AML-193 (cell line): ENCODE results near the gene LRRC7.

Source experiments
- DNase-seq, 2 experiments: peaks; one replicate each; lab custom pipeline; 2025; lab: John Stamatoyannopoulos, UW

LRRC7 gene

GRCh38 chr1:69976896-69977295, 409.2 kb downstream of the LRRC7 start:
- DNase-seq, result no peak

DNA sequence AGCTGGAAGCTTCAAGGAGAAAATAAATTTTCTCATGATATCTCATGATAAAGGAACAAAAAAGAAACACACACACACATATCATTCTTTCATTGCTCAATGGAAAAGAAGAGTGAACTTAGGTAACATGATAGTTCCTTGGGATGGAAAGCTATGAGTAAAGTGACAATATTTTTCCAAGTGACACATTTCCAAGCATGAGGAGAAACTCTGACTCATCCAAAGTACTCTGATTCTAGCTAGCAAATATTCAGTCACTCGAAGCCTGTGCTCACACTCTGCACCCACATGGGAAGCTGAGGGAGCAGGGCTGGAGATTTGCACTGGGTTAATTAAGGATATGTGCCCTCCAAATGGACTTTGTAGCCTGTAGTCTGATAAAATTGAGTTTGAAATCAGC, 415.3 kb downstream of the LRRC7 start:
- no peak for DNase-seq

DNA sequence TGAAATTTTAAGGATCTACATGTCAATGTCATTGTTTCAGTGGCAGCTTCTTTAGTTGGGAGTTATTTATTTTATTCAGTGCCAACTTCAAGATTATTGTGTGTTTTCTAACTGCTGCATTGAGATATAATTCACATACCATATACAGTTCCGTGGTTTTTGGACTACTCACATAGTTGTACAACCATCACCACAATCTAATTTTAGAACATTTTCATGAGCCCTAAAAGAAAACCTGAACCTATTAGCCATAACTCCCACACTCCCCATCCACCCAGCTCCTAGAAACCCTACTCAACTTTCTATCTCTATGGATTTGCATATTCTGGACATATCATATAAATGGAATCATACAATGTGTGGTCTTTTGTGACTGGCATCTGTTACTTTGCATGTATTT, 417.7 kb downstream of the LRRC7 start:
- no peak for DNase-seq

GRCh38 chr1:69985901-69986439, 418.2 kb downstream of the LRRC7 start:
- DNase-seq, result peak in 1 of 2 experiments; percentile 6

- DNase-seq, result peak; percentile 37 to 54
Measured at GRCh38 chr1:69987881-69988280, 420.2 kb downstream of the LRRC7 start.

DNA sequence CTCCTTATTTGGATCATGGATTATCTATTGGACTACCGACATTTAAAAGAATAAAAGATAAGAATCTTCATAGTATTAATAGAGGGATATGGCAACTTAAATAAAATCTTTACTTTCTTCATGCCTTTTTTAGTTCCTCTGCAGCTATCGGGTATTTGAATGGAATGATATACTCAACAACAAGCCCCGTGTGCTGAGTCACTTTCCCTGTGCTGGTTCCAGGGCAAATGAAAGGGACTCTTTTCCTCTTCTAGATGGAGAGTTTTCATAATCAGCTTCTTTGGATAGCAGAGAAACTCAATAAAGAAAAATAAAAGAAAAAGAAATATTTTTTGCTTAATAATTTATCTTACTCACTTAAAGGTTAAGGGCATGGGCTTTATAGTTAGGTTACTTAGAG, 423.9 kb downstream of the LRRC7 start:
- no peak for DNase-seq

DNA sequence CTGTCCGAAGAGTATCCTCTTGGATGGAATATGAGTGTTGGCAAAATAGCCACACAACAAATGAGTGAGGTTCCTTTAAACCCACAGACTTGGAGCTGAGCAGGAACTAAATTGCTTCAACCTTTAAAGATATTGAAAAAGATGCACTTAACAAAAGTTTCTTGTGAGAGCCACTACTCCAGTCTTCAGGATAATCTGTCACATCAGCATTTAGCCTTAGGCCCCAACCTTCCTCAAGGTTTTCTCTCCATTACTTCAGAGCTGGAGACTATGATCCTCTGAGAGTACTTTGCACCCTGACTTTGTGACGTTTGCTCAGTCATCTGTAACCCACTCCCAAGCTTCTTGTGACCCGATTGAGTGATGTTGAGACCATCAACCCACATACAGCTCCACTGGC, 424.9 kb downstream of the LRRC7 start:
- DNase-seq, result no peak

- no peak for DNase-seq
Measured at GRCh38 chr1:69993810-69994209, 426.1 kb downstream of the LRRC7 start.

GRCh38 chr1:69994241-69994640, 426.5 kb downstream of the LRRC7 start:
- DNase-seq, result no peak

GRCh38 chr1:69998847-69999246, 431.1 kb downstream of the LRRC7 start:
- no peak for DNase-seq

- DNase-seq, result peak; percentile 77 to 89
Measured at GRCh38 chr1:70003211-70003908, 435.6 kb downstream of the LRRC7 start.

DNA sequence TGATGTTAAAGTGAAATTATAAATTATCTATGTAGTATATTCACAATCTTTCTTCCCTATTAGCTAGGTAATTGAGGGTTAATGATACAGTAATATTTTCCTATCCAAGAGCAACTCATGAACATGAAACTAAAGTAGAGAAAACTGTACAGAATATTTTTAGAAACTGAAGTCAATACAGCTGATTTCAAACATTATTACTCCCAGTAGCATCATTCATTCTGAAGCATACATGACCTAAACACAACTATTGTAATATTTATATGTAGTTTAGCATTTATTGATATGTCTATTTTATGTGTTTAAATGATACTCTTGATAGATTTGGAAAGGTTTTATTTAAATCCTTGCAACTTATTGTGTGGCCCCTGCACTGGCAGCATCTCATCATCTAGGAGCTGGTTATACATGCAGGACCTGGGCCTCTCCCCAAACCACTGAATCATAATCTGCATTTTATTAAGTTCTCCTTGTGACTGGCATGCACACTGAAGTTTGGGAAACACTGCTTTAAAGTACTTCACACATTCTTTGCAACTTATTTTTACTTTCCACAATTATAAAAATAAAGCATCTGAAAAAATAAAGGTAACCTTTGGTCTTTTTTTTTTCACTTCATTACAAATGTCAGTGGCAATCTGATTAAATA, 437.8 kb downstream of the LRRC7 start:
- no peak for DNase-seq

GRCh38 chr1:70008660-70009059, 440.9 kb downstream of the LRRC7 start:
- no peak for DNase-seq

DNA sequence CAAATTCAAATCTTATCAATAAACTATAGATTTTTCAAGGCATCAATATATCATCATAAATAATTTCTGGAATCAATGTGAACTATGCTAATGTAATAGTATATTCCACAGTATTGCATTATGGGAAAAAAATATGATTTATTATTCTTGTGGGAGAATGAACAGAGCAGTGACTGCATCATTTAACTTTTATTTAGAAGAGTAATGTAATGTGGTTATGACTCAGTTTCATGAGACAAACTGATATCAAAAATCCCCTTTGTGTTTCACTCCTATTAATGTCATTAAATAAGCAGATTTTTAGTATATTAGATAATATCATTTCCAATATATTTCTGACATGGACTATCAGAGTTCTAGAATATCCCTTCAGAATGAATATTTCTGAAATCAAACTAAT, 450.0 kb downstream of the LRRC7 start:
- DNase-seq, result no peak

- no peak for DNase-seq
Measured at GRCh38 chr1:70024272-70024671, 456.6 kb downstream of the LRRC7 start.

DNA sequence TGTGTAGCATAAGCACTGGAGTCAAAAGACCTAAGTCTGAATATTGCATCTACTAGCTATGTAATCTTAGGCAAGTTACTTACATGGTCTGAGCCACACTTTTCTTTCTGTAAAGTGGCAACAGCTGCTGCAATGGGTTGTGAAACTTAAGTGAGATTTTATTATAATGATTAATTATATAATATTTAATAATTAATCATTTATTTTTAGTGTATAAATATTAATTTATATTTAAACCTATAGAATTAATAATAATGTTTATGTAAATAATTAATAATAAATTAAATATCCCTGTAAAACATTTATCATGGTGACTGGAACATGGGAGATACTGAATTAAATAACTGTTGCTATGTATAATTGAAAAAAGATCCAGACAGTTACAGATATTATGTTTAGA, 457.3 kb downstream of the LRRC7 start:
- no peak for DNase-seq

- no peak for DNase-seq
Measured at GRCh38 chr1:70025846-70026245, 458.1 kb downstream of the LRRC7 start.

GRCh38 chr1:70033266-70033873, 465.6 kb downstream of the LRRC7 start:
- DNase-seq, result no peak

GRCh38 chr1:70033936-70034335, 466.2 kb downstream of the LRRC7 start:
- DNase-seq, result no peak

GRCh38 chr1:70034403-70034802, 466.7 kb downstream of the LRRC7 start:
- peak; percentile 27 to 30 for DNase-seq

DNA sequence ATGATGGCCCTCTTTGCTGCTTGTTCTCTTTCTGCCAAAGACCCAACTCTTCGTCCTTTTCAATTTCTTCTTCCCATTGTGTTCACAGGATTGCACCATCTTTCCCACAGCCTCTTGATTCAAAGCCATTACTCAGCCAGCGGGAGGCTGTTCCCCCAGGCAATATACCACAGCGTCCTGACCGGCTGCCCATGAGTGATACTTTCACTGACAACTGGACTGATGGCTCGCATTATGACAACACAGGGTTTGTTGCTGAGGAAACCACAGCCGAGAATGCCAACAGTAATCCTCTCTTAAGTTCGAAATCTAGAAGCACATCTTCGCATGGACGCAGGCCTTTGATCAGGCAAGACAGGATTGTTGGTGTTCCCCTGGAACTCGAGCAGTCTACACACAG, 470.3 kb downstream of the LRRC7 start:
- peak; percentile 32 to 43 for DNase-seq

DNA sequence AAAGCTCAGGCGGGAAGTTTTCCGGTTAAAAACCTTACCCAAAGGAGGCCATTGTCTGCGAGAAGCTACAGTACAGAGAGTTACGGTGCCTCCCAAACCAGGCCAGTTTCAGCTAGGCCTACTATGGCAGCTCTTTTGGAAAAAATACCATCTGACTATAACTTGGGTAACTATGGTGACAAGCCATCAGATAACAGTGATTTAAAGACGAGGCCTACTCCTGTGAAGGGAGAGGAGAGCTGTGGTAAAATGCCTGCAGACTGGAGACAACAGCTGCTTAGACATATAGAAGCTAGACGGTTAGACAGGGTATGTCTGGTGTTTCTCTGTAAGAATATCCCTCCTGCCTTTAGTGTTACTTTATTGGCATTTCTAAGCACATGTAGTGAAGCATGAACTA, 471.8 kb downstream of the LRRC7 start:
- DNase-seq, result no peak
